Measurements from ENCODE around the gene LMNTD2.

- TF ChIP-seq, protein P1, sequence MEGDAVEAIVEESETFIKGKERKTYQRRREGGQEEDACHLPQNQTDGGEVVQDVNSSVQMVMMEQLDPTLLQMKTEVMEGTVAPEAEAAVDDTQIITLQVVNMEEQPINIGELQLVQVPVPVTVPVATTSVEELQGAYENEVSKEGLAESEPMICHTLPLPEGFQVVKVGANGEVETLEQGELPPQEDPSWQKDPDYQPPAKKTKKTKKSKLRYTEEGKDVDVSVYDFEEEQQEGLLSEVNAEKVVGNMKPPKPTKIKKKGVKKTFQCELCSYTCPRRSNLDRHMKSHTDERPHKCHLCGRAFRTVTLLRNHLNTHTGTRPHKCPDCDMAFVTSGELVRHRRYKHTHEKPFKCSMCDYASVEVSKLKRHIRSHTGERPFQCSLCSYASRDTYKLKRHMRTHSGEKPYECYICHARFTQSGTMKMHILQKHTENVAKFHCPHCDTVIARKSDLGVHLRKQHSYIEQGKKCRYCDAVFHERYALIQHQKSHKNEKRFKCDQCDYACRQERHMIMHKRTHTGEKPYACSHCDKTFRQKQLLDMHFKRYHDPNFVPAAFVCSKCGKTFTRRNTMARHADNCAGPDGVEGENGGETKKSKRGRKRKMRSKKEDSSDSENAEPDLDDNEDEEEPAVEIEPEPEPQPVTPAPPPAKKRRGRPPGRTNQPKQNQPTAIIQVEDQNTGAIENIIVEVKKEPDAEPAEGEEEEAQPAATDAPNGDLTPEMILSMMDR (IDR thresholded peaks at IDR 0.05; ENCODE audit: poor library complexity, severe bottlenecking), result no peak
- no peak for TF ChIP-seq RAD21 (conservative IDR thresholded peaks at IDR 0.05)
- TF ChIP-seq EZH2 (IDR thresholded peaks at IDR 0.05; ENCODE audit: borderline replicate concordance, insufficient read depth, low read length, poor library complexity, severe bottlenecking), result no peak
- TF ChIP-seq, protein P2, sequence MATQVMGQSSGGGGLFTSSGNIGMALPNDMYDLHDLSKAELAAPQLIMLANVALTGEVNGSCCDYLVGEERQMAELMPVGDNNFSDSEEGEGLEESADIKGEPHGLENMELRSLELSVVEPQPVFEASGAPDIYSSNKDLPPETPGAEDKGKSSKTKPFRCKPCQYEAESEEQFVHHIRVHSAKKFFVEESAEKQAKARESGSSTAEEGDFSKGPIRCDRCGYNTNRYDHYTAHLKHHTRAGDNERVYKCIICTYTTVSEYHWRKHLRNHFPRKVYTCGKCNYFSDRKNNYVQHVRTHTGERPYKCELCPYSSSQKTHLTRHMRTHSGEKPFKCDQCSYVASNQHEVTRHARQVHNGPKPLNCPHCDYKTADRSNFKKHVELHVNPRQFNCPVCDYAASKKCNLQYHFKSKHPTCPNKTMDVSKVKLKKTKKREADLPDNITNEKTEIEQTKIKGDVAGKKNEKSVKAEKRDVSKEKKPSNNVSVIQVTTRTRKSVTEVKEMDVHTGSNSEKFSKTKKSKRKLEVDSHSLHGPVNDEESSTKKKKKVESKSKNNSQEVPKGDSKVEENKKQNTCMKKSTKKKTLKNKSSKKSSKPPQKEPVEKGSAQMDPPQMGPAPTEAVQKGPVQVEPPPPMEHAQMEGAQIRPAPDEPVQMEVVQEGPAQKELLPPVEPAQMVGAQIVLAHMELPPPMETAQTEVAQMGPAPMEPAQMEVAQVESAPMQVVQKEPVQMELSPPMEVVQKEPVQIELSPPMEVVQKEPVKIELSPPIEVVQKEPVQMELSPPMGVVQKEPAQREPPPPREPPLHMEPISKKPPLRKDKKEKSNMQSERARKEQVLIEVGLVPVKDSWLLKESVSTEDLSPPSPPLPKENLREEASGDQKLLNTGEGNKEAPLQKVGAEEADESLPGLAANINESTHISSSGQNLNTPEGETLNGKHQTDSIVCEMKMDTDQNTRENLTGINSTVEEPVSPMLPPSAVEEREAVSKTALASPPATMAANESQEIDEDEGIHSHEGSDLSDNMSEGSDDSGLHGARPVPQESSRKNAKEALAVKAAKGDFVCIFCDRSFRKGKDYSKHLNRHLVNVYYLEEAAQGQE (IDR thresholded peaks at IDR 0.05; ENCODE audit: borderline replicate concordance), result no peak
- TF ChIP-seq EP300 (conservative IDR thresholded peaks at IDR 0.05; ENCODE audit: poor library complexity, severe bottlenecking), result no peak
- no peak for TF ChIP-seq POLR2AphosphoS5 (IDR thresholded peaks at IDR 0.05)
- TF ChIP-seq TAF1 (IDR thresholded peaks at IDR 0.05; ENCODE audit: low read depth), result no peak
These were observed 26.1 kb upstream of the LMNTD2 start for GRCh38 chr11:586376-587316.
